ENCODE data around the gene KMT2B. TPM values are rescaled to one million over a fixed set of nuclear protein-coding genes. Genes with fewer than 3 reads are reported as not detected.
"Not testable (repeated sequence)": the region's sequence is repeated elsewhere in the genome, so short reads cannot be mapped to it uniquely, and the experiment has no call there.

KMT2B gene
- total and polyA plus RNA-seq, 2 experiments from 2014 or later = 15.8 to 49.8 TPM

DNA sequence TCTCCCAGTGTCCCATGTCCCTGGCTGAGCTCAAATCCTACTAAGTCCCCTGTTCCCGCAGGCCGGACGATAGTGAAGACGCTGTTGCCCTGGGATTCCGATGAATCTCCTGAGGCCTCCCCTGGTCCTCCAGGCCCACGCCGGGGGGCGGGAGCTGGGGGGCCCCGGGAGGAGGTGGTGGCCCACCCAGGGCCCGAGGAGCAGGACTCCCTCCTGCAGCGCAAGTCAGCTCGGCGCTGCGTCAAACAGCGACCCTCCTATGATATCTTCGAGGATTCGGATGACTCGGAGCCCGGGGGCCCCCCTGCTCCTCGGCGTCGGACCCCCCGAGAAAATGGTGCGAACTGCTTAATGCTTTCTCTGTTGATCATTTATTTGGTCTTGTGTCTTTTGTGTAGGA, 5.9 kb downstream of the KMT2B start:
- H3K27ac ChIP-seq (ENCODE audit: low read depth) = no peak overlapping the region
- H3K9me3 Mint-ChIP-seq = no peaks in the 10 kb centered on the region; the same call in 2 of the 3 replicates
- H3K4me3 Mint-ChIP-seq = no peak overlapping the region
- peaks cover 9% of the 10 kb centered on the region for H3K4me1 Mint-ChIP-seq
- H3K9me2 ChIP-seq (ENCODE audit: insufficient read depth) = no peaks in the 10 kb centered on the region
- TF ChIP-seq ZNF331 (CRISPR knock-in tag; IDR thresholded peaks at IDR 0.05; ENCODE audit: low read depth) (no peak), ZNF114 (CRISPR knock-in tag; IDR thresholded peaks at IDR 0.05) (no peak)
- no peak overlapping the region for H3K4me2 ChIP-seq
- no peaks in the 10 kb centered on the region for H3K27me3 ChIP-seq (ENCODE audit: insufficient read depth)
- no peak for DNase-seq (ENCODE audit: low spot score)
- H3K4me3 ChIP-seq = no peak overlapping the region
- no peaks in the 10 kb centered on the region for H3F3A ChIP-seq (replicated peaks; ENCODE audit: low read depth)
- H3K36me3 Mint-ChIP-seq (ENCODE audit: low read depth) = peaks cover 75% of the 10 kb centered on the region
- no peak overlapping the region for H3K27ac Mint-ChIP-seq
- H3K27me3 Mint-ChIP-seq (ENCODE audit: insufficient read depth, low read depth, poor library complexity) = peaks cover 21% of the 10 kb centered on the region
- peaks cover 23% of the 10 kb centered on the region; the same call in 1 of the 2 replicates for H3K36me3 ChIP-seq (ENCODE audit: insufficient read depth)
- peaks cover 16% of the 10 kb centered on the region for H3K79me2 ChIP-seq (replicated peaks; ENCODE audit: insufficient read depth)
- H4K20me1 ChIP-seq (replicated peaks; ENCODE audit: insufficient read depth) = peaks cover 14% of the 10 kb centered on the region
- no peak for ATAC-seq
- peaks cover 9% of the 10 kb centered on the region for H3K4me1 ChIP-seq (ENCODE audit: insufficient read depth)
- no peak overlapping the region for H2AFZ ChIP-seq

GRCh38 chr19:35724132-35724531, 6.3 kb downstream of the KMT2B start:
- H3K4me3 Mint-ChIP-seq; H3K27ac ChIP-seq (ENCODE audit: low read depth); ATAC-seq; H3K4me2 ChIP-seq; H3K27me3 ChIP-seq (ENCODE audit: insufficient read depth); H3F3A ChIP-seq (replicated peaks; ENCODE audit: low read depth); H3K4me1 ChIP-seq (ENCODE audit: insufficient read depth); H2AFZ ChIP-seq; DNase-seq (ENCODE audit: low spot score); H3K4me1 Mint-ChIP-seq; H3K9me2 ChIP-seq (ENCODE audit: insufficient read depth); H3K9me3 Mint-ChIP-seq; H3K4me3 ChIP-seq; H3K27ac Mint-ChIP-seq; H4K20me1 ChIP-seq (replicated peaks; ENCODE audit: insufficient read depth): not testable (repeated sequence)
- Histone ChIP-seq H3K36me3 (ENCODE audit: insufficient read depth) (peaks cover 24% of the 10 kb centered on the region; the same call in 1 of the 2 replicates), H3K79me2 (replicated peaks; ENCODE audit: insufficient read depth) (peaks cover 11% of the 10 kb centered on the region)
- peaks cover 21% of the 10 kb centered on the region for H3K27me3 Mint-ChIP-seq (ENCODE audit: insufficient read depth, low read depth, poor library complexity)
- peaks cover 79% of the 10 kb centered on the region for H3K36me3 Mint-ChIP-seq (ENCODE audit: low read depth)

GRCh38 chr19:35724560-35724959, 6.8 kb downstream of the KMT2B start:
- Histone ChIP-seq H3K9me2 (ENCODE audit: insufficient read depth) (no peaks in the 10 kb centered on the region), H3F3A (replicated peaks; ENCODE audit: low read depth) (no peaks in the 10 kb centered on the region), H3K4me2 (no peak overlapping the region), H3K4me3 (no peak overlapping the region), H3K36me3 (ENCODE audit: insufficient read depth) (peaks cover 29% of the 10 kb centered on the region; the same call in 1 of the 2 replicates), H3K27ac (ENCODE audit: low read depth) (no peak overlapping the region), H2AFZ (no peak overlapping the region), H3K4me1 (ENCODE audit: insufficient read depth) (0 out of 2 replicates have a peak, but pooled peaks cover under 1% of the 10 kb centered on the region), H4K20me1 (replicated peaks; ENCODE audit: insufficient read depth) (peaks cover 5% of the 10 kb centered on the region), H3K27me3 (ENCODE audit: insufficient read depth) (no peaks in the 10 kb centered on the region), H3K79me2 (replicated peaks; ENCODE audit: insufficient read depth) (peaks cover 7% of the 10 kb centered on the region)
- TF ChIP-seq CREB1 (CRISPR knock-in tag; IDR thresholded peaks at IDR 0.05; ENCODE audit: low read depth) = no peak
- TF ChIP-seq NANOG (IDR thresholded peaks at IDR 0.05; ENCODE audit: borderline replicate concordance) = no peak
- TF ChIP-seq ZNF114 (CRISPR knock-in tag; IDR thresholded peaks at IDR 0.05) = no peak
- no peak for TF ChIP-seq ZNF331 (CRISPR knock-in tag; IDR thresholded peaks at IDR 0.05; ENCODE audit: low read depth)
- no peak for TF ChIP-seq STAT1 (IDR thresholded peaks at IDR 0.05; ENCODE audit: unreplicated experiment)
- no peak overlapping the region for H3K4me3 Mint-ChIP-seq
- DNase-seq (ENCODE audit: low spot score) = no peak
- peaks cover 19% of the 10 kb centered on the region for H3K27me3 Mint-ChIP-seq (ENCODE audit: insufficient read depth, low read depth, poor library complexity)
- no peak overlapping the region for H3K27ac Mint-ChIP-seq
- no peaks in the 10 kb centered on the region; the same call in 2 of the 3 replicates for H3K9me3 Mint-ChIP-seq
- H3K36me3 Mint-ChIP-seq (ENCODE audit: low read depth) = peaks cover 83% of the 10 kb centered on the region
- ATAC-seq = no peak
- peaks cover 4% of the 10 kb centered on the region for H3K4me1 Mint-ChIP-seq
